Cardiac muscle cell (in vitro differentiated cells and primary cell): ENCODE measurements around the gene SLC47A2. TPM values are rescaled to one million over a fixed set of nuclear protein-coding genes. Genes with fewer than 3 reads are reported as not detected.
"Not testable (repeated sequence)": the region's sequence is repeated elsewhere in the genome, so short reads cannot be mapped to it uniquely, and the experiment has no call there.

ENCODE experiments used
- DNase-seq, 2 donors: peaks; one replicate each; pipeline versions ENCODE4 v3.0.0 to v3.0.0-alpha.2; 2010 to 2017; ENCODE audit warnings: low read depth in 1 of 2, low spot score in 1 of 2
- H3K27ac ChIP-seq: fragments of 200-600 bp; sonication (generic); 2 replicates; pipeline ENCODE4 v1.5.1; 2016
- H3K27me3 ChIP-seq: fragments of 200-600 bp; sonication (generic); 2 replicates; pipeline ENCODE4 v1.6.0; 2016; ENCODE audit warnings: control low read depth
- H3K36me3 ChIP-seq: fragments of 200-600 bp; sonication (generic); 2 replicates; pipeline ENCODE4 v1.5.1; 2016; ENCODE audit warnings: control low read depth
- H3K4me1 ChIP-seq: fragments of 200-600 bp; sonication (generic); 2 replicates; pipeline ENCODE4 v1.8.1; 2017; ENCODE audit warnings: low read depth, mild to moderate bottlenecking, mixed run types
- H3K4me3 ChIP-seq: fragments of 200-600 bp; sonication (generic); 2 replicates; pipeline ENCODE4 v1.5.1; 2016; ENCODE audit warnings: mild to moderate bottlenecking
- H3K9me3 ChIP-seq: fragments of 200-600 bp; sonication (generic); 2 replicates; pipeline ENCODE4 v1.5.1; 2017; ENCODE audit warnings: low read depth, mild to moderate bottlenecking, control low read depth
- polyA plus RNA-seq: library from polyadenylated mRNA; unstranded; fragments of >200 nt; fragmentation: Nextera tagmentation; extraction: Ambion mirVana; gene quantifications from 2 replicates; pipeline ENCODE4 v1.2.1, GENCODE V29; 2016
- total RNA-seq: library from RNA; depleted of rRNA; stranded (reverse); fragments of >200 nt; gene quantifications from 2 replicates; pipeline ENCODE4 v1.2.3, GENCODE V29; 2016
- TF ChIP-seq, protein P1 (sequence below): IDR thresholded peaks from 2 replicates; pipeline ENCODE4 v1.5.1; 2012; ENCODE audit warnings: low read depth, mild to moderate bottlenecking, low read length

SLC47A2 gene, protein sequence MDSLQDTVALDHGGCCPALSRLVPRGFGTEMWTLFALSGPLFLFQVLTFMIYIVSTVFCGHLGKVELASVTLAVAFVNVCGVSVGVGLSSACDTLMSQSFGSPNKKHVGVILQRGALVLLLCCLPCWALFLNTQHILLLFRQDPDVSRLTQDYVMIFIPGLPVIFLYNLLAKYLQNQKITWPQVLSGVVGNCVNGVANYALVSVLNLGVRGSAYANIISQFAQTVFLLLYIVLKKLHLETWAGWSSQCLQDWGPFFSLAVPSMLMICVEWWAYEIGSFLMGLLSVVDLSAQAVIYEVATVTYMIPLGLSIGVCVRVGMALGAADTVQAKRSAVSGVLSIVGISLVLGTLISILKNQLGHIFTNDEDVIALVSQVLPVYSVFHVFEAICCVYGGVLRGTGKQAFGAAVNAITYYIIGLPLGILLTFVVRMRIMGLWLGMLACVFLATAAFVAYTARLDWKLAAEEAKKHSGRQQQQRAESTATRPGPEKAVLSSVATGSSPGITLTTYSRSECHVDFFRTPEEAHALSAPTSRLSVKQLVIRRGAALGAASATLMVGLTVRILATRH
- 0.14 and 0.27 TPM in 2 replicates for total RNA-seq
- 0.37 and 0.42 TPM in 2 replicates for polyA plus RNA-seq

DNA sequence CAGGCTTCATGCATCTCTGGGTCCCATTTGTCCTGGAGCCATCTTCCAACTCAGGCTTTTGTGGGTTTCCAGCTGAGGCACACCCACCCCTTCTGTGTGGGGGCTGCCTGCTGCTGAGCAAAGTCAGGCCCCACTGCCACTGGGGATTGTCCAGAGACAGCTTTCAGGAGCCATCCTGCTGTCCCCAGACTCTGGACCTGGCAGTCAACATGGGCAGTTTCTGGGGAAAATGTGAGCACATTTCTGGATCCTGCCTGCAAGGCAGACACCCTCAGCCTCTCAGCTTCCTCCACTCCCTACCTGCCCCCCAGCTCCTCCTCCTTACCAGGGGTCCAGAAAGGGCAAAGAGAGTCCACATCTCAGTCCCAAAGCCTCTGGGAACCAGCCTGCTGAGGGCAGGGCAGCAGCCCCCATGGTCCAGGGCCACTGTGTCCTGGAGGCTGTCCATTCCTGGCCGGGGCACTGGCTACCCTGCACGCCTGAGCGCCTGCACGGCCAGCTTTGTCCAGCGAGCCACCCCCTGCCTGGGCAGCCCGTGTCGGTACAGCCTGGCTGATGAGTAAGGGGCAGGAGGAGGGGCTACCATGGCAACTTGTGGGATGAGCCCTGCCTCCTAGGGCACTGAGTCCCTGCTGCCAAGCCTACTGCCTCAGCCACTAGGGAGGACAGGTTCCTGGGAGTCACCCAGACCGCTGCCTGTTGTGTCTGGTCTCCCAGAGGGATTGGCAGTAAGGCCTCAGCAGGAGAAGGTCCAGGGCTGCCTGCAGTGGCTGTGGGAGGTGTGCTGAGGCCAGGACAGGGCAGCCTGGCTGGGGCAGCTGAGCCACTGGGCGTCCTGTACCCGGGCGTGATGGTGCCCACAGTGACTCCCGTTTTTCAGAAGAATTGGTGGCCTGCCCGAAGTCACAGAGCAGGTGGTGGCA lies at the start of gene SLC47A2:
TSS of gene SLC47A2 (minus strand) at position 477 of the 923 bp plus-strand sequence. CDS start at position 448, 29 bp downstream.
- Histone ChIP-seq H3K27me3 (no peaks in the 10 kb centered on the region), H3K27ac (no peak within 1 kb of the TSS), H3K4me1 (peaks cover 10% of the 10 kb centered on the region), H3K36me3 (no peaks in the 10 kb centered on the region), H3K4me3 (no peak within 1 kb of the TSS), H3K9me3 (no peaks in the 10 kb centered on the region)
- no peak for DNase-seq
- TF ChIP-seq, protein P1, sequence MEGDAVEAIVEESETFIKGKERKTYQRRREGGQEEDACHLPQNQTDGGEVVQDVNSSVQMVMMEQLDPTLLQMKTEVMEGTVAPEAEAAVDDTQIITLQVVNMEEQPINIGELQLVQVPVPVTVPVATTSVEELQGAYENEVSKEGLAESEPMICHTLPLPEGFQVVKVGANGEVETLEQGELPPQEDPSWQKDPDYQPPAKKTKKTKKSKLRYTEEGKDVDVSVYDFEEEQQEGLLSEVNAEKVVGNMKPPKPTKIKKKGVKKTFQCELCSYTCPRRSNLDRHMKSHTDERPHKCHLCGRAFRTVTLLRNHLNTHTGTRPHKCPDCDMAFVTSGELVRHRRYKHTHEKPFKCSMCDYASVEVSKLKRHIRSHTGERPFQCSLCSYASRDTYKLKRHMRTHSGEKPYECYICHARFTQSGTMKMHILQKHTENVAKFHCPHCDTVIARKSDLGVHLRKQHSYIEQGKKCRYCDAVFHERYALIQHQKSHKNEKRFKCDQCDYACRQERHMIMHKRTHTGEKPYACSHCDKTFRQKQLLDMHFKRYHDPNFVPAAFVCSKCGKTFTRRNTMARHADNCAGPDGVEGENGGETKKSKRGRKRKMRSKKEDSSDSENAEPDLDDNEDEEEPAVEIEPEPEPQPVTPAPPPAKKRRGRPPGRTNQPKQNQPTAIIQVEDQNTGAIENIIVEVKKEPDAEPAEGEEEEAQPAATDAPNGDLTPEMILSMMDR: no peak

DNA sequence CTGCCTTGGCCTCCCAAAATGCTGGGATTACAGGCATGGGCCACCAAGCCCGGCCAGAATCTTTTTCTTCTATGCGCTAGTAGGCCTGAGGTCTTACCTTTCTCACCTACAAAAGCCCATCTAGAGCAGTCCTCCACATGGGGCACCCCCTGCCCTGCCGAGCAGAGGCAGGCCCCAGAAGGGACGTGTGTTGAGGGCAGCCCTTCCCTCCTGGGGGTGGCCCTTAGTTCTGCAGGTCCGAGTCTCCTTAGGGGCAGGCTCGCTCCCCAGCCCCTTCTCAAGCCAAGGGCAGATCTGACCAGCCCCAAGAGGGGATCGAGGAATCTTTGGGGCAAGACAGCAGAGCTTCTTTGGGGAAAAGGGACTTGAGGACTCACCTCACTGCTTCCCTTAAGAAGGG lies 49.6 kb upstream of the SLC47A2 start:
- no peaks in the 10 kb centered on the region for H3K36me3 ChIP-seq
- H3K9me3 ChIP-seq: no peaks in the 10 kb centered on the region
- no peaks in the 10 kb centered on the region for H3K4me1 ChIP-seq
- no peak overlapping the region for H3K27ac ChIP-seq
- no peak overlapping the region for H3K4me3 ChIP-seq
- no peaks in the 10 kb centered on the region for H3K27me3 ChIP-seq
- no peak for DNase-seq
- TF ChIP-seq, protein P1: no peak

DNA sequence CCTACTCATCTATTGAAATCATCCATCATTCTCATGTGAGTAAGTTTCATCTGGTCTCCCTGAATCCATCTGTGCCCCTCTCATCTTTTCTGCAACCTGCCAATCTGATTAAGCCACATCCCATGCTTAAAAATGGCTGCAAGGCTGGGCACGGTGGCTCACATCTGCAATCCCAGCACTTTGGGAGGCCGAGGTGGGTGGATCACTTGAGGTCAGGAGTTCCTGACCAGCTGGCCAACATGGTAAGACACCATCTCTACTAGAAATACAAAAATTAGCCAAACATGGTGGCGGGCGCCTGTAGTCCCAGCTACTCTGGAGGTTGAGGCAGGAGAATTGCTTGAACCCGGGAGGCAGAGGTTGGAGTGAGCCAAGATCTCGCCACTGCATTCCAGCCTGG lies 47.6 kb upstream of the SLC47A2 start:
- H3K27ac ChIP-seq, DNase-seq, H3K4me1 ChIP-seq, H3K36me3 ChIP-seq, H3K27me3 ChIP-seq, H3K9me3 ChIP-seq, H3K4me3 ChIP-seq: not testable (repeated sequence)

DNA sequence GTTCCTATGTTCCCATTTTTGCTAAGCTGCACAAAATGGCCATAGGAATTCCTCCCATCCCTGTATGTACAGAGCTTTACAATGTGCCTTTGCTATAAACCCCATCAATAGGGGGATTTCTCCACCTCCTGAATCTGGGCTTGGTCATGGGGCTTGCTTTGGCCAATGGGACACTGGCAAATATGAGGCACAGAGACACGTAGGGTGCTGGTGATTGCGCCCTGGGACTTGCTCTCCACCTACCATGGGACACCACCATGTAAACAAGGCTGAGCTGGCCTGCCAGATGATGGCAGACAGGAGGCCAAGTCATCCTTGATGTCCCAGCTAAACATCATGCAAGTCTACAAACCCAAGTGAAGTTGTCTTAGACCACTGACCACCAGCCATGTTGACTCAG lies 47.0 kb upstream of the SLC47A2 start:
- no peaks in the 10 kb centered on the region for H3K27me3 ChIP-seq
- H3K9me3 ChIP-seq: no peaks in the 10 kb centered on the region
- no peaks in the 10 kb centered on the region for H3K4me1 ChIP-seq
- TF ChIP-seq, protein P1: no peak
- DNase-seq: no peak
- no peaks in the 10 kb centered on the region for H3K36me3 ChIP-seq
- H3K27ac ChIP-seq: no peak overlapping the region
- H3K4me3 ChIP-seq: no peak overlapping the region

DNA sequence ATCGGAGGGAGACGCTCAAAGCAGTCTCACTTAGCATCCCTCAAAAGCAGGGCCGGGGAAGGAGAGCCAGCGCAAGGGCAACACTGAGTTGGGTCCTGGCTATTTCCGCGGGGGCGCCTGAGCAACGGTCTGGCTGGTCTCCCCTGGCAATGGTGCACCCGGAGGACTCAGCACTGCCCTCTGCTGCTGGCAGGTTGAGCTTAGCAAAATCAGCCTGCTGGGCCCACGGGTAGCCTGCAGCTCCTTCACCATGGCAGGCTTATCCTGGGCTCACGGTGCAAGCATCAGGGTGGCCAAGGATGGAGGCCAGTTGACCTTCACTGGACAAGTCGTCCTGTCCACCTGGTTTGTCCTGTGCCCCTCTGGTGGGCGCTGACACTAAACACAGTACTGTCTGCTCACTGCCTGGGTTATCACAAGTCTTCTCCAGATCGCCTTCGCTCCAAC lies 46.2 kb upstream of the SLC47A2 start:
- no peaks in the 10 kb centered on the region for H3K9me3 ChIP-seq
- no peaks in the 10 kb centered on the region for H3K27me3 ChIP-seq
- TF ChIP-seq, protein P1: peak; percentile 90
- H3K27ac ChIP-seq: no peak overlapping the region
- DNase-seq: peak; percentile 76 to 84
- no peak overlapping the region for H3K4me3 ChIP-seq
- H3K4me1 ChIP-seq: no peaks in the 10 kb centered on the region
- H3K36me3 ChIP-seq: no peaks in the 10 kb centered on the region
